ENCODE data around the gene TMEM253.

The TMEM253 gene
- total RNA-seq: 0.75 reads per million

DNA sequence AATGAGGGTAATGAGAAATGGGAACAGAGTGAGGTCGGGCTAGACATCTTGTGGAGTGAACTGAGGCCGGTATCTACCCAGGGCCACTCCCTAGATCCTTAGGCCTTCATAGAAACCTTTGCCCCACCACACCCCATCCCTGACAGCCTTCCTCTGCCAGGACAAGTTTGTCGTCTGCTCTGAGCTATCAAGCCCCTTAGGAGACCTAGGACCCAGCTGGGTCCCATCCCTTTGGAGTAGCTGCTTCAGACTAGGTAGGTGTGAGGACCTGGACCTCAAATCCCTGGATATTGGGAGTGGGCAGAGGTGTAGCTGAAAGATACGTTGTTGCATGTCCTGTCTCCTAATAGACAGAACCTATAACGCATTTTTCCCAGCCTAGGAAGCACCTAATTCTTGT, at the start of gene TMEM253:
TMEM253 (plus strand) TSS at position 136 of the 400 bp plus-strand sequence. CDS start 278 bp downstream, outside the sequence.
- DNase-seq: no peak

DNA sequence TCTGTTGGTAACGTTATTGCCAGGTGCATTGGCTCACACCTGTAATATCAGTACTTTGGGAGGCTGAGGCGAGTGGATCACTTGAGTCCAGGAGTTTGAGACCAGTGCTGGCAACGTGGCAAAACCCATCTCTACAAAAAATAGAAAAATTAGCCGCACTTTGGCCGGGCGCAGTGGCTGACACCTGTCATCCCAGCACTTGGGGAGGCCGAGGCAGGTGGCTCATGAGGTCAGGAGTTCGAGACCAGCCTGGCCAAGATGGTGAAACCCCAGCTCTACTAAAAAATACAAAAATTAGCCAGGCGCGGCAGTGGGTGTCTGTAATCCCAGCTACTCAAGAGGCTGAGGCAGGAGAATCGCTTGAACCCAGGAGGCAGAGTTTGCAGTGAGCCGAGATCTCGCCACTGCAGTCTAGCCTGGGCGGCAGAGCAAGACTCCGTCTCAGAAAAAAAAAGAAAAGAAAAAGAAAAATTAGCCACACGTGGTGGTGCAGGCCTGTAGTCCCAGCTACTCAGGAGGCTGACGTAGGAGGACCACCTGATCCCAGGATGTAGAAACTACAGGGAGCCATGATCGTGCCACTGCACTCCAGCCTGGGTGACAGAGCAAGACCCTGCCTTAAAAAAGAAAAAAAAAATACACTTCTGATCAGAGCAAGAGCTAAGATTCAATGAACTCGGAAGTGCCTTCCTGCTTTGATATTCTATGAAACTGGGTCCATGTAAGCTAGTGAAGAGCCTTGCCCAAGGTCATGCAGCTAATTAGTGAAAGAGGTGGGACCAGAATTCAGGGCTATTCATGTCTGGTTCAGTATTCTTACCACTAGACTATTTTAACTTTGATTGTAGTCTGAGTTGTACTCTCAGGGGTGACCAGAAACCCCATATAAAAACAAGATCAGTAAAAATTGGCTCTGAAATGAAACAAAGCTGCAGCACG, 47.4 kb upstream of the TMEM253 start:
- no peak for DNase-seq

DNA sequence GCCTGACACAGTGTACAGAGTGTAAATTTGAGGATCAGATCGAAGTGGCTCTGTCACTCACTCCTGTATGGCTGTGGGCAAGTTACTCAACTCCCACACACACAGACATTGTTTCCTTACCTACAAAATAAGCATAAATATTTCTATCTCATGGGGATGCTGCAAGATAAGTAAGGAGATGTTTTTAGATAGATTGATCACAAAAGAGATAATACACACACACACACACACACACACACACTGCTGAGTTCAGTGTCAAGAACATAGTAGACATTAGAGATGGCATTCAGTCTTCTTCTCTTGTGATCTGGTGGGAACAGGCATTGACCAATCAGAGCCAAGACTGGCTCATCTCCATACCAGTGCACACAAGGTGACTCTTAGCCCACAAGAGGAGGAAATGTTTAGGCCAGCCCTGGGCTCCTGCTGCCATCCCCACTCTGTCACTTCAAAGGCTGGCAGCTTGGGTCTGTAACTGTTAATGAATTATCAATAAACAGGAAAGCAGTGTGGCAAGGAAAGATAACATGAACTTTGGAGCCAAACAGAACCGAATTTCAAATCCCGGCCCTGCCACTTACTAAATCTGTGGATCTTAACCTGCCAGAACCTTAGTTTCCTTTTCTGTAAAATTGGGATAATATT, 46.6 kb upstream of the TMEM253 start:
- DNase-seq: no peak

DNA sequence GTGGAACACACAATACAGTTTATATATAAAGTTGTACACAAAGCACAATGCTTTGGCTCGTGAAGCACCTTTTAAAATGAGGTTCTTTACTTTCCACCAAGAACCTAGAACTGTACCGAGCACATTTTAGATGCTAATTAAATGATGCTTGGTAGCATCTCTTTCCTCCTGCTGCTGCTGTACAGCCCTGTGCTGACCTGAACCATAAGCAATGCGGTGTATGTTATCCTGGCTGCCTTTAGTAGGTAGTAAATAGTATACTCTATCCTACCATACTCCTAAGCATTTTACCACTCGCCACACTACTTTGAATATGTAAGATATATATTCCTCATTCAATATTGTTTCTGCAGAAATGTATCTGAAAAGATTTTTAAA, 46.1 kb upstream of the TMEM253 start:
- DNase-seq: no peak

DNA sequence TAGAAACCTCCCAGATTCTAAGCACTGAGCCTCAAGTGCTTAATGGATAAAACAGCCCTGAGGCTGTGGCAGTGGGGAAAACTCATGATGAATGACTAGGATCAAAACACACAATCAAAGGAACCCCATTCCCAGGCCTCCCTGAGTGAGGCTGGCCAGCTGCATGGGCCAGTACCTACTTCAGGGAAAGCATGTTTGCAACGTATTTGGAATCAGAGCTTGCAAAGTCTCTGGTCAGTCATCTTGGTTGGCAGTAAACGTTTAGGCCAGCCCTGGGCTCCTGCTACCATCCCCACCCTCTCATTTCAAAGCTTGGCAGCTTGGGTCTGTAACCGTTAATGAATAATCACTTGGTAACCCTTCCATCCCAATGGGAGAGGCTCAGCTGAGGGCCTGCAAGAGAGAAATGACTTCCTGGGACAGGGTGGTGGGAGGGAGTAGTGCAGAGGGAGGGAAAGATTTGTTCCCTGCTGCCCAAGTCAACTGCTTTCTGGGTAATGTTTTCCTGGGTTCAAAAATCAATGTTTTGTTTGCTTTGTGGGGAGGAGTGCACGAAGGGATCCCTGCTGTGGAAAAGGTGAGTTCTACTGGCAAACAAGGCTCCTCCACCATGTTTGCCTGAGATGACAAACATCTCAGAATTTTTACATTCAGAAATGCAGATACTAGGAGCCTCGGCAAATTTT, 45.3 kb upstream of the TMEM253 start:
- no peak for DNase-seq

DNA sequence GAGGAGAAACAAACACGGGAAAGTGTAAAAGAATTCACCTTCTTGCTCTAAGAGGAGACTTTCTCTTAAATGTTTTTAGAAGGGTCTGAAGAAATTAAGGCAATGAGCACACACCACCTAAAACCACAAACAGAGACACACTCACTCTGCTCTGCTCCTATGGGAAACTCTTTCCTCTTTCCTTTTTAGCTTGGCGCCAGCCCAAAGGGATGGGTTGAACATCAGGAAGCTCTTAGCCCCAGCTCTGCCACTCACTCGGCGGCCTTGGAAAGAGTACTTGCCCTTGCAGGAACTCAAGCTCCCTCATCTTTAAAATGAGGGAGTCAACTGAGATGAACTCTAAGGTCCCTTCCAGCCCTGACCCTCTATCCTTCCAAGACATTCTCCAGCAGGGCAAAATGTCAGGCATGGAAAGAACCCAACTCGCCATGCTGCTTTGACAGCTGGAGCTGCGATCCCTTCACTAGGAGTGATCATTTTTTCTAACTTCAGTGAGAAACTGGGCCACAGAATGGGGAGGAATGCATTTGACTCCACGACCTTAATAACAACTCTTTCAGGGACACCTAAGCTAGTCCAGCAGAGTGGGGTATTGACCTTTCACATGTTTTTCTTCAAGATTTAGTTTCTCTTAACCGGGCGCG, 44.2 kb upstream of the TMEM253 start:
- DNase-seq: no peak

DNA sequence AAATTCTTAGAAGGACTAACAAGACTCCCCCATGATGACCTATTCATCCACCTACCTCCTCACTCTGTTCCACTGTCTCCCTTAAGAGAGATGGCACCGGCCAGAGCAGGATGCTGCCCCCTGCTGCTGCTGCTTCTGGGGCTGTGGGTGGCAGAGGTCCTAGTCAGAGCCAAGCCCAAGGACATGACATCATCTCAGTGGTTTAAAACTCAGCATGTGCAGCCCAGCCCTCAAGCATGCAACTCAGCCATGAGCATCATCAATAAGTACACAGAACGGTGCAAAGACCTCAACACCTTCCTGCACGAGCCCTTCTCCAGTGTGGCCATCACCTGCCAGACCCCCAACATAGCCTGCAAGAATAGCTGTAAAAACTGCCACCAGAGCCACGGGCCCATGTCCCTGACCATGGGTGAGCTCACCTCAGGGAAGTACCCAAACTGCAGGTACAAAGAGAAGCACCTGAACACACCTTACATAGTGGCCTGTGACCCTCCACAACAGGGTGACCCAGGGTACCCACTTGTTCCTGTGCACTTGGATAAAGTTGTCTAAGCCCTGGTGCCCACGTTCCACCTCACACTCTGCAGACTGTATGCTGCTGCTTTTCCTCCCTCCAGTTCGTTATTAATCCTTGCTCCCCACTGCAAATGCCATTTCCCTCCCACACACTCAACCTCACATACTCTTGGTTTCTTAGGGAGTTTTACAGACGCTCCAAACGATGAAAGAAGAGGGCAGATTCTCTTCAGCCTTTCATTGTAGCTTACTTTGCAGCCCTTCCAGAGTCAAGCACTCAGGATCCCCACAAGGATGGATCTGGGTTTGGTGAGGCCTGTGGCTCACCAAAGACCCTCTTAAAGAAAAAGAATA, 42.8 kb upstream of the TMEM253 start, which contains the start of gene RNASE8:
RNASE8 (plus strand) TSS at position 20 of the 873 bp plus-strand sequence; CDS start at position 91, 71 bp downstream.
- DNase-seq: no peak

DNA sequence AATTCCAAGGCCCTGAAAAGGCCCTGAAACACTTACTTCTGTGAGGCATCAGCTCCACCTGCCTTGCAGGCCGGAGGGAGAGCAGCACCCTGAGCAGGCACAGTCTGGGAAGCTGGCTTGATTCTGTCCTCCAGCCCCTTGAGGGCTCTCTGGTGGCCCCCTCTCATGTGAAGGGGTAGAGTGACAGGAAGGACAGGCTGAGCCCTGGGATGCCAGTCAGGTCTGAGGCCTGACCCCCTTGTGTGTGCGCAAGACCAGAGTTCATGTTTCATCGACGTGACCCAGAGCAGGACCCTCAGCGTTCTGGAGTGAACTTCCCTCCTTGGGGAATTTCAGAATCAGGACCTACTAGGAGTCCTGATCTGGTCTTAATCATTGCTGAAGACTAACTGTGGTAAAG, 42.0 kb upstream of the TMEM253 start:
- no peak for DNase-seq

DNA sequence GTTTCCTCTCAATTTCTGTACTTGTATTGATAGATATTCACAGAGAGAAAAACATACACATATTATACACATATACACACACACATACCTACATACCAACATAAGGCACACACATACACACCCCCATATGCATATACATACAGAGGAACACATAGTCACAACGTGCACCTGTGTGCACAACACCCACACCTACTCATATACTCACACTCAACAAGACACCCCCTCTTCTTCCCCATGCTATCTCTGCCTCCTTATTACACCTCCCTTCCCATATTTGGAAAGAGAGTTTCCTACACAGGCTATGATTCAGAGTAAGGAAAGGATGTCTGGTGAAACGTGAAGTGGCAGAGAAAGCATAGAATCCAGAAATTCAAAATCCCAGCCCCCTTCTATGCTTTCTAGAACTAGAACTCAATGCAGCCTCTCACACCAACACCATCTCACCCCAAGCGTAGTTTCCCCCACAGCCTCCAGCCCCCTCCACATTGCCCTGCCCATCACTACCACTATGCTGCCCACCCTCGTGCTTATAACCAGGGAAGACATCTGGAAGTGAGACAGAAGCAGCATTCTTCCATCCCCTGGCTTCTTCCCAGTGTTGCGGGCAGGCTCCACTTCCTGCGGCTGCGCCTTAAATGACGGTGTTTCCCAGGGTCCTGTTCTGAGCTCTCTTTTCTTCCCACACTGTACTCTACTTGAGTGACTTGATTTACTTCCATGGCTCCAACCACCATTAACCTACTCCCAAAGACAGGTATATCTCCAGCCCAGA, 40.8 kb upstream of the TMEM253 start:
- no peak for DNase-seq

DNA sequence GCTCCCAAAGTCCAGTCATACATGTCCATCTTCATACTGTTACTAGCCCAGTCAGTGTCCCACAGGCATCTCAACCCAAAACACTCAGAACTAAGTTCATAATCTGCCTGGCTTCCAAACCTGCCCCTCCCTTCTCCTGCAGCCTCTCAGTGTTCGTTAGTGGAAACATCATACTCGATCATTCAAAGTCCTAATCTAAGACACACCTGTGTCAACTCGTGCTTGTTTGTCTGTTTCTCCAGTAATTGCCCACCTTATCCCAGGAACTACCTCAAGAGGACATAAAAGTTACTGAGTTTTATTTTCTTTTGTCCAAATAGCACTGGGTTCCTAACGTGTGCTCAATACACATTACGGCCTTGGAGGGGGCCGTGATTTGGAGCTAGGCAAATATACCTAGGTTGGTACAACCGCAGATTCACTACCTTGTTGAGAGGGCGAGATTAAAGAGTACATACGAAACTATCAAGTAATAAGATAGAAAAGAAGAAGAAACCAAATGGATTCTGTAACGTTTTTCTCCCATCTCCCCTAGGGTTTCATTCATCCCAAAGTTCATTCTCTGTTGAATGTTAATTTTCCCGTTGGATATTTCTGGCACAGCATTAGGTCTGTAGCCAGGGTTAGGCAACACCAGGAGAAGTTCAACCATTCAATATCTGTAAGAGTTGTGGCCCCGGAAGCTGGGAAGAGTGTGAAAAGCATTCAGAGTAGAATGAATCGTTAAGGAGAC, 40.1 kb upstream of the TMEM253 start:
- no peak for DNase-seq

DNA sequence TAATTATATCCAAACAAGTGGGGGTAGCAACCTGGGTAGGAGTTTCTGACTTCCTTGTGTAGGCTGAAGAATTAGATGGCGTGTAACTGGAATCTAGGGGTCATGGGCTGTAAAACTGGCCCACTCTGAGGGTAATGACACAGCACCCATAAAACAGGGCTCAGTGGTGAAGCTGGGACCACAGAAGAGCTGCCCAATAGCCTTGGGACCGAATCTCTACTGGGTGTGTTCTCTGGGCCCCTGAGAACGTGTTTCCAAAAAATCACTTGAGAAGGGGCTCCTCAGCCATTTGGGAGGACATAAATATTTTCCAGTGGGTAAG, 39.6 kb upstream of the TMEM253 start:
- no peak for DNase-seq

DNA sequence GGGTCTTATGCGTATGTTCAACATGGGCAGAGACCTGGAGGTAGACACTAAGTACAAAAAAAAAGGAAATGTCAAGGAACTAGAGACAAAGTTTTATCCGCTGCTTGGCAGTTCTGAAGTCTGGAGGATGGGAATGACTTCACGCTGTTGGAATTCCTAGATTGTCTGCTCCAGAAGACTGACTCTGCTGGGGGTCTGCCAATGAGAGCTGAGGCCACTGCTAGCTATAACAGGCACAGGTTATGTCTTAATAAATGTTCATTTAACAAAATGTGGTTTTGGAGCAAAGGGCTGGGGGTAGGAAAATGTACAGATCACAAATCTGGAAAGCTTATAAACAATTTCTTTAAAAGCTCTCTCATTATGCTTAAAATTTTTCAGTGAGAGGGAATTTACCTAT, 37.4 kb upstream of the TMEM253 start:
- no peak for DNase-seq

DNA sequence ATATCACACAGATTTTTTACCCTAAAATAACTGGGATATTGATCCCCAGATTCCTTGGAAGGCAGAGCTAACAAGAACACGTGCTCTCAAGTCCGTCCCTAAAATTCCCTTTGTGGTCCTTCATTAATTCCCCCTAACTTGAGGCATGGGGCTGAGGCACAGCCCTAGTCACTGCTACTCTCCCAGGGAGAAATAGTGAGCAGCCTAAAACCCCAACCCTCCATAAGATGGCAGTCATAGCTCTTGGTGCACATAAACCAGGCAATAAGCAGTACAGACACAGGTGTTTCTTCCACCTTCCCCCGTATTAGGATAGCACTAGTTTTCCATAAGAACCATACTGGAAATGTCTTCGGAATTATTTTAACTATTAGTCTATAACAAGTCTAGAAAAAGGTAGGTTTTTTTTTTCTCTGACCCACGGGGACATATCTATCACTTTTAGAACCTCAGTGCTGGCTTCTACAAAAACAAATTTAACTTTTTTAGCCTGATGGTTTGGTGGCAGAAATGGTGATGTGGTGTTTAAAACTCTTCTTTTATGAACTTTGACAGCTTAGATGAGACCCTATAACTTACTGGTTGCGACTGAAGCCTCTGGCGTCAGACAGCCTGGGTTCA, 33.9 kb upstream of the TMEM253 start:
- no peak for DNase-seq

DNA sequence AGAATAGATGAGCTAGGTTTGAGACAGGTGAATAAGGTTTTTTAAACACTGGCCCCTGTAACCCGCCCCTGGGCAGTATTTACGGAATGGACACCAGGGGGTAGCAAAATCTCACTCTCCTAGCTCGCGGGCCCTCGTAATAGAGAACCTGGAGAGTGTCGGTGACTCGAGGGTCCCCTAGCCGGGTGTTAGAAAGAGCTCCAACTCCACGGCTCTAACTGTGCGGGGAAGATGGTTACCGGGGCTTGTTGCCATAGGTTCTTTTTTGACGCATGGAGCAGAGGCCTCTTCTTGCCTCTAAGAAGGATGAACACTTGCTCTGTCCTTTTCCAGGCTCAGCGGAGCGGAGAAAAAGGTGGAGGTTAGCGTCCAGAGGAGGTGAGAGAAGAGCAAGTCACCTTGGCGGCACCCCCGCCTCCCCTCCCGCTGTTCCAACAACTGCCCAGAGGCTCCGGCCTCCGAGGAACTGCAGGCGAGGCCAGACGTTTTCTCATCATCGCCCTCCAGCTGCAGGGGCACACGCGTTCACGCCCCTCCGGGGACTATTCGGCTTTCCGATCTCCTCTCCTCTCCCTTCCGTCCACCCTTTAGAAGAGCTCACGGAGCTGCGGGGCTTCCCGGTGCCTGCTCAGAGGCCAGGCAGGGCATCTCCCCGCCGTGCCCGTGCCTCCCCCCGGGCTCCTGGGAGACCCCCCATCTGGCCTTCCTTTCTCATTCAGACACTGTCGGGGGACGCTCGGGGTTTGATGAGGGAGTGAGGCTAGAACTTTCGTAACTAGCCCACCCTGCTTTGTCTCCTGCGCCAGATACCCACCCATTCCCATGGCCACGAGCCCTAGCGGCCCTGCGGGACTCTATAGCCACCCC, 32.1 kb upstream of the TMEM253 start:
- DNase-seq: peak; percentile 44

DNA sequence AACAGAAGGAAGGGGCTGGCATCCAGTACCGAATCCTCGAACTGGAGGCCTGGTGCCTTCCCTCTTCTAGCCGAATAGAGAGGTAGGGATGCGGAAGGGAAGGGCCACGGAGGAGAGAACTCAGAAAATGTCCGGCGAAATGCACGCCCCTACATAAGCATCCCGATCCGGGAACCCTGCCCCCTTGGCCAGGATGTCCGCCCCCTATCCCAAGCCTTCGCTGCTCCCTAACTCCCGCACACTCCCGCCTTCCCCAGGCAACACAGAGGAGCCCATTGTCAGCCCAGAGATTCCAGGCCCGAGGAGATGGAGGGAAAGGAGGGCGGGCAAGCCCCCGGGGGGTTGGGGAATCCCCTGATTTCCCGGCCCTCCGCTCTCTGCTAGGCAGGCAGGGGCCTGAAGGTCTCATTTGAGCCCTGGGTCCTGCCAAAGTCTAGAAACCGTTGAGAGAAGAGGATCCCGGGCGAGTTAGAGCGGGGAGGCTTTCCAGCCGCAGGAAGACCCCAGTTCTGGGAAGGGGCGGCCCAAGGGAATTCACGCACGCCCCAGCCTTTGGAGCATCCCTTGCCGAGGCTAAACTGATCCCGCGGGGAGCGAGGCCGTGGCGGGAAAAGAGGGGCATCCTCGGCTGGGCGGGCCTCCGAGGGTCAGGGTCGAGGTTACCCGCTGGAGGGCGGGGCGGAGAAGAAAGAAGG, 31.3 kb upstream of the TMEM253 start:
- no peak for DNase-seq

DNA sequence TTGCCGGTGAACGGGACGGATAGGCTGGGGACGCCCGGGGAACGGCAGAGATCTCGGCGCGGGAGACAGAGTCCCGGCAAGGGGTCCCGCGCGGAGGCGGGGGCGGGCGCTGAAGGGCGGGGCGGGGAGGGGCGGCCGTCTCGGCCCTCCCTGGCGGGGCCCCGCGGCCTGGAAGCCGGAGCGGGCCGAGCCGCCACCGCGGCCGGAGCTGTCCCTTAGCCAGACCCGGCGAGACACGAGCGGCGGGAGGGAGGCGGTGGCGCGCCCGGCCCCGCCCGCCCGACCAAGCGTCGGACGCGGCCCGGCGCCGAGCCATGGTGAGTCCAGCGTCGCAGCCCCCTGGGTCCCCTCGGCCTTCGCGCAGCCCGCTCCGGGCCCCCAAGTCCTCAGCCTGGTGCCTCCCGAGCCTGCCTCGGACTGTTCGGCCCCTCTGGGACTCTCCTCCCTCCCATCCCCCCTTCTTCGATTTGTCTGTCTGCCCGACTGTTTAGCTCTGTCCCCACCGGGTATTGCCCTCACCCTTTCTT, 30.7 kb upstream of the TMEM253 start, which contains the start of gene ARHGEF40:
ARHGEF40 (plus strand) TSS at position 222 of the 527 bp plus-strand sequence; CDS start at position 315, 93 bp downstream.
- no peak for DNase-seq

DNA sequence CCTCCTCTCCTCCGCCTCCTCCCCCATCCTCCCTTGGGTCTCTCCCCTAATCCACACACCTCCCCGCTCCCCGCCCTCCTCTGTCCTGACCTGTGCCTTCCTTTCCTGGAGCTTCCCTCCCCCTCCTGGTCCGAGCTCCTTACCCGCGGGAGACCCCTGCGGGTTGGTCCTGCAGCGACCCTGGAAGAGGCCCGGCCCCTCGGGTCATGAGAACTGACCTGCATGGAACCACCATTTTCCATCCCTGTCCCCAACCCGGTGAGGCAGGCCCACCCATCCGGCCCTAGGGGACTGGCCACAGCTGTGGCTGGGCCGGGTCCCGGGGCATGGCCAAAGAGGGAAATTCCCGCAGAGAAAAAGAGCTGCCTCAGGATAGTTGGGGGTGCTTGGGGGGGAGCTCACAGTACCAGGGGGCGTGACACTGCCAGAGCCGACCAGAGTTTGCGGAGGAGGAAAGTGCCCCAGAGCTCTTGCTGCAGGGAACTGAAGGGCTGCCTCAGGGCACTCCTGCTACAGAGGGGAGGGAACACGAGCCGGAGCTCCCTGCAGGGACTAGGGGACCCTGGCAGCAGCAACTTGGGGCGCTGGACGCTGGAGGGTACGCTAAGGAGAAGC, 30.1 kb upstream of the TMEM253 start:
- no peak for DNase-seq
